ENCODE results near the gene HNRNPL. TPM values are rescaled to one million over a fixed set of nuclear protein-coding genes. Genes with fewer than 3 reads are reported as not detected.

The HNRNPL gene
- total and polyA plus RNA-seq, 9 of the 15 experiments (the other 6 are each of a cell fraction or from before 2014, with no cell fraction given) = 39.5 to 610 (median 299) TPM

- no TSS peak for BruUV-seq (replicated peaks)
- DNase-seq (ENCODE audit: extremely low read depth in 1 of 4, low spot score in 3 of 4) (no peak), ATAC-seq (no peak), FAIRE-seq (no peak)
- Histone ChIP-seq H3K27ac (ENCODE audit: extremely low read depth, low read depth, low read length) (no peak overlapping the region), H3K4me2 (ENCODE audit: insufficient read depth, low read length) (no peak overlapping the region), H3K9me1 (ENCODE audit: control insufficient read depth, insufficient read depth, low read length) (no peaks in the 10 kb centered on the region), H3K79me2 (ENCODE audit: control insufficient read depth, insufficient read depth, low read length) (peaks cover 10% of the 10 kb centered on the region), H3K36me3 (ENCODE audit: control insufficient read depth, insufficient read depth, low read length) (peaks cover 38% of the 10 kb centered on the region), H3K27me3 (ENCODE audit: control insufficient read depth in 2 of 2, insufficient read depth in 2 of 2, low read length in 2 of 2) (no peaks in the 10 kb centered on the region), H3K4me3 (no peak overlapping the region), H2AFZ (ENCODE audit: low read depth, low read length) (no peak overlapping the region), H3K9ac (ENCODE audit: insufficient read depth in 1 of 2, low read depth in 2 of 2, low read length in 2 of 2) (no peak overlapping the region), H3K4me1 (replicated peaks in 1 of 2; ENCODE audit: control insufficient read depth in 2 of 2, insufficient read depth in 2 of 2, low read length in 2 of 2) (peaks cover 11 to 29% of the 10 kb centered on the region in 2 experiments; a peak in 4 of 5 replicates), H3K9me3 (replicated peaks; ENCODE audit: control insufficient read depth, insufficient read depth, low read depth, low read length) (no peaks in the 10 kb centered on the region), H4K20me1 (replicated peaks; ENCODE audit: control insufficient read depth, insufficient read depth, low read length) (0 out of 2 replicates have a peak, but pooled peaks cover 4% of the 10 kb centered on the region)
- WGBS (ENCODE audit: insufficient coverage, low coverage, missing lambda C conversion rate) = 90% methylated on average over 7 of the region's 7 CpGs
- in situ Hi-C loops (cut with MboI) (no loop called here), intact Hi-C loops (cut with micrococcal nuclease) (loop anchor here (5.0 kb wide), 2 partner anchors 96 to 99 kb away; partner anchors contain the start of genes MRPS12 and SARS2)
- POLR2A ChIA-PET = interaction anchor here (1.3 to 2.1 kb wide), 2 partner anchors 13 to 354 kb away, joined by 3 to 6 read pairs; no protein-coding TSS in a partner anchor
- CTCF ChIA-PET (ENCODE audit: low intra/inter-chr PET ratio) = no interaction called here
- TF ChIP-seq ZNF316 (IDR thresholded peaks at IDR 0.05) = peak; percentile 13; the same call in 1 of the 2 replicates
- no peak for TF ChIP-seq ZNF76 (CRISPR knock-in tag; IDR thresholded peaks at IDR 0.05; ENCODE audit: borderline replicate concordance)
- no peak for TF ChIP-seq HDAC3 (IDR thresholded peaks at IDR 0.05; ENCODE audit: borderline replicate concordance, partially characterized antibody)
- no peak for TF ChIP-seq TFAM (CRISPR knock-in tag; conservative IDR thresholded peaks at IDR 0.05)
- TF ChIP-seq ZNF518B (CRISPR knock-in tag; IDR thresholded peaks at IDR 0.05) = no peak
- TF ChIP-seq BRCA1 (IDR thresholded peaks at IDR 0.05) = no peak
- no peak for TF ChIP-seq BRCA1 (CRISPR knock-in tag; IDR thresholded peaks at IDR 0.05)
Measured at GRCh38 chr19:38833092-38833425, 16.7 kb downstream of the HNRNPL start.
